Stimulated activated CD8-positive, alpha-beta memory T cell treated with anti-CD3 and anti-CD28 coated beads, Interleukin-4, amount 100 ng/mL, for 4 hours (primary cell): ENCODE measurements around the gene ACIN1.

Experiments used
- DNase-seq, 2 donors: peaks; one replicate each; pipeline ENCODE4 v3.0.0-alpha.2; 2020; ENCODE audit warnings: low read depth in 2 of 2, low spot score in 1 of 2

The ACIN1 gene

GRCh38 chr14:23044840-23045239, 50.1 kb downstream of the ACIN1 start:
- DNase-seq = no peak

- no peak for DNase-seq
These were observed 51.2 kb downstream of the ACIN1 start for GRCh38 chr14:23043754-23044153.

DNA sequence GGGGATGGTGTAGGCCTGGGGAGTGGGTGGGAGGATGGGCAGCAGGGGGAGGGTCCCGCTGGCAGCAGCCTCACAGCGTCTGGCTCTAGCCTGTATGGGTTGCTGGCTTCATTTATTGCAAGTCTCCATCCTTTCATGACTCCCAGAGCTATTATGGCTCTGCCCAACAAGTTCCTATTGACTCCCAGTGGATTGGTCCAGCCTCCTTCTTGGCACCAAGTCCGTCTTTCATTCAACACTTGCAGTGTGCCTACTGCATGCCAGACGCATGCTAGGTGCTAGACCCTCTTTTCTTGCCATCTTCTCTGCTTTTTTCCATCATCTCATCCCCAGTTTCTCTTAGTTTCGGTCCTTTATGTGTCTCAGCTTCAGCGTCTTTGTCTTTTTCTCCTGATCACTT, 51.8 kb downstream of the ACIN1 start:
- no peak for DNase-seq

GRCh38 chr14:23042162-23042965, 52.6 kb downstream of the ACIN1 start, which contains the start of gene PSMB11:
TSS of gene PSMB11 (plus strand) at chr14:23042212. CDS start at chr14:23042226, 14 bp downstream.
- no peak for DNase-seq

- no peak for DNase-seq
These were observed 53.2 kb downstream of the ACIN1 start for GRCh38 chr14:23041729-23042128.

- DNase-seq = no peak
These were observed 54.8 kb downstream of the ACIN1 start for GRCh38 chr14:23040100-23040499.

DNA sequence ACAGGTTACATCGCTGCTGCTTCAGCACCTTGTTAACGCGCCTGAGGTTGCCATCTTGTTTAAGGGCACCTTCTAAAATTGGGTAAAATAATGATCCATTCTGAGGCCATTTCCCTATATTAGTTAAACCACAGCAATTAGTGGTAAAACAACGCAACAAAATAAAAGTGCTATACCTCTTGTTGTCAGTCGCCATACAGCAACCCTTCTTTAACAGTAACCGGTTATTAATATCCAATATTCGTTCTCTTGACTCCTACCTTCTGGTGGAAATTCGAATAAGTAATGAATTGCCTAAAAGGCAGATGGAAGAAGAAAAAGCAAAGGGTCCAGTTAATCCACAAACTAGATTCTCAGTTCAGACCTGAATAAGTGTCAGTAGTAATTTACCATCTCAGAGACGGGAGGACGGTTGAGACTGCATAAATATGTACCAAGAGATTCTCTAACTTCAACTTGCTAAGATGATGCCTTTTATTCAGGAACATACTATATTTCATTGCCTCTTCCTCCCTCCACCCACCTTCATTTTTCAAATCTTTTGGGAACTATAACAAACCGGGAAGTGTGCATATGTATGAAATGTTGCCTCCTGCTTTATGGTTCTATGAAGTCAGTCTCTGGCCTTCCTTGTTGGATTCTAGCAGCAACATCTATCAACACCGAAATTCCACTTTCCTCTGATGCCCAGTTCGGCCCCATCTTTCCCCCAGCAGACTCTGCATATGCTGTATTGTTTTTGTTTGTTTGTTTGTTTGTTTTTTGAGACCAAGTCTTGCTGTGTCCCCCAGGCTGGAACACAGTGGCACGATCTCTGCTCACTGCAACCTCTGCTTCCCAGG, 59.4 kb downstream of the ACIN1 start:
- no peak for DNase-seq

DNA sequence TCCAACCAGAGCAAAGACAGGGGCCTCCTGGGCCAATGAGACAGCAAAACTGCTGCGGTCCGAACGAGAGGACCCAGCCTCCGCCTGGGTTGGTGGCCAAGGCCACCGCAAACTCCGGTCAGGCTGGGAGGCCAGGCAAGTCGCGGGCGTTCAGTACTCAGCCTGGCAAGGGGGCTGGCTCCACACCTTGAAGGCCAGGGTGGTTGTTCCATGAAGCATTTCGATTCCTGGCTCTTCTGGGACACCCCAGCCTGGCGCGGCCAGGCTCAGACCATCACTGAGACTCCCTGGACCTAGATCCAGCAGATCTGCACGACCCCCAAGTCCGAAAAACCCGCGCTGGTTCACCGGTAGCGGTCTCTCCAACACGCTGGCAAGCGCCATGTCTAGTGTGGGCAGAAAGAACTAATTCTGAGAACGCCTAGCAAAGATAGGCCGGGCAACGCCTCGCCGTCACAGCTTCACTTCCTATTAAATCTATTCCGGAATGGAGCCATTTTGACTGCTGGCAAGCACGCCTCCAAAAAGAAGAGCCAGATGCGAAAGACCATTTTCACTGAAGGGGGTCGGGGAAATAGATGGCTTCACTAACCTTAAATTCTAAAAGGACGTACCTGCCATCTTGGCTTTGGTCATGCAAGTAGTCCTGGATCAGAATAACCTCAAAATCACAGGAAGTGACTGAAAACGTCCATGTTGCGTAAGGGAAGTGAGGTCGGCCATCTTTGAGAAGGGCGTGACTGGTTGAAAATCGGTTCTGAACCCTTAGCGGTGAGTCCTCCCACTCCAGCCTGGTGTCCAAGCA, 60.2 kb downstream of the ACIN1 start, which contains the start of gene PSMB5:
PSMB5 (minus strand) TSS at position 403 of the 805 bp plus-strand sequence; CDS start at position 384, 19 bp downstream.
- DNase-seq = peak; percentile 72 to 78

GRCh38 chr14:23033801-23034497, 61.0 kb downstream of the ACIN1 start:
- no peak for DNase-seq

DNA sequence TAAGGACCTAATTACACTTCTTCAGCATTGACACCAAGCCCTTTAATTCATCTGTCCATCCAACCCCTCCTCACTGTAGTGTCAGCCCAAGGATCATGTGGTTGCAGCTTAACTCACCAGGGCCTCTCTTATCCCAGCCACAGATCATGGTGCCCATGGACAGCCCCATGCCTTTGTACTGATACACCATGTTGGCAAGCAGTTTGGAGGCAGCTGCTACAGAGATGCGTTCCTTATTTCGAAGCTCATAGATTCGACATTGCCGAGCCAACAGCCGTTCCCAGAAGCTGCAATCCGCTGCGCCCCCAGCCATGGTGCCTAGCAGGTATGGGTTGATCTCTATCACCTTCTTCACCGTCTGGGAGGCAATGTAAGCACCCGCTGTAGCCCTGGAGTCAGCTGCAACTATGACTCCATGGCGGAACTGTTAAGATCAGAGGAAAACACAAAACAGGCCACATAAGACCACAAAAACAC, 61.6 kb downstream of the ACIN1 start:
- DNase-seq = no peak

DNA sequence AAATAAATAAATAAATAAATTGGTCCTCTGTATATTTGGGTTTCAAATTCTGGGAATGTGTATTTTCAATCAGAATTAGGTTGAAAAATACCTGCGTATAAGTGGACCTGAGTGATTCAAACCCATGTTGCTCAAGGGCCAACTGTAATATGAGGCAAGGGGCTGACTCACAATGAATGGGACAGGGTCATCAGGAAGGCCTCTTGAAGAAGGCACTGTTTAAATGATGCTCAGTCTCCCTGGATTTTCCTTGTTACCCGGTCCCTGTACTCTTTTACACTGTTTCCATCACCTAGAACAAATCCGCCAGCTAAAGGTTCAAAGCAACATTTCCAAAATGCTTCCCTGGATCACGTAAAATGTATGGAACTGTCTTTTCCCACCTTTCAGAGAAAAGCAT, 64.0 kb downstream of the ACIN1 start:
- DNase-seq = no peak

- DNase-seq = no peak
These were observed 66.1 kb downstream of the ACIN1 start for GRCh38 chr14:23028799-23029198.

- no peak for DNase-seq
These were observed 69.7 kb downstream of the ACIN1 start for GRCh38 chr14:23025151-23025814.

DNA sequence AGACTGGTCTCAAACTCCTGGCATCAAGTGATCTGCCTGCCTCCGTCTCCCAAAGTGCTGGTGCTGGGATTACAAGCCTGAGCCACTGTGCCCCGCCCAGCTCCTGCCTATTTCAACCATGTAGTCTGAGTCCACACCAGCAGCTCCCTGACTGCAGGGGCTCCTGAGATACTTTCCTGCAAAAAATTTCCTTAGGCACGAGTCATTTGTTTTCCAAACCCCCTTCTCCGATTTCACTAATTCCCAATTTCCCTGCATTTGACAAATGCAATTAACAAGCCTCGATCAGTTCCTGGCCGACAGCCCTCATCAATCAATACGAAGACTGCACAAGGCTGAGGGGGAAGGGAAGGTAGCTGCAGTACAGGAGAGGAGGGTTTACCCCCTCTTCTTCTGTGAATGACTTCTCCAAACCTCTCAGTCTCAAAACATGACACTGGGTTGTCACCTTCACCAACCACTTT, 70.3 kb downstream of the ACIN1 start:
- DNase-seq = no peak

DNA sequence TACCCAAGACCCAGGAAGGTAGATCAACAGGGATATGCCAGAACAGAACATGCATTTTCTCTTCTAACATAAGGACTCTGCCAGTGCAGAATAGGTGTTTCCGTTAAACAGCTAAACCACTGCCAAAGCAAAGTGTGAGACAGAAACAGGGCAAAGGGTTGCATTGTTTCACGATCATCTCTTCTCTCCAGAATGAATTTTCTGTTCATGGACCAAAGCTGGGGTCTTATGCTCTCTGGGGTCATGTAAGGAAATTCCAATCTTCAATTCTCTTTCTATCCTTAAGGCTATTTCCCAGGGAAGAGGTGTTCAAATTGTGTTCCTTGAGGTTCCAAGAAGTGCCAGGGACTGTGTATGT, 71.2 kb downstream of the ACIN1 start:
- DNase-seq = no peak

DNA sequence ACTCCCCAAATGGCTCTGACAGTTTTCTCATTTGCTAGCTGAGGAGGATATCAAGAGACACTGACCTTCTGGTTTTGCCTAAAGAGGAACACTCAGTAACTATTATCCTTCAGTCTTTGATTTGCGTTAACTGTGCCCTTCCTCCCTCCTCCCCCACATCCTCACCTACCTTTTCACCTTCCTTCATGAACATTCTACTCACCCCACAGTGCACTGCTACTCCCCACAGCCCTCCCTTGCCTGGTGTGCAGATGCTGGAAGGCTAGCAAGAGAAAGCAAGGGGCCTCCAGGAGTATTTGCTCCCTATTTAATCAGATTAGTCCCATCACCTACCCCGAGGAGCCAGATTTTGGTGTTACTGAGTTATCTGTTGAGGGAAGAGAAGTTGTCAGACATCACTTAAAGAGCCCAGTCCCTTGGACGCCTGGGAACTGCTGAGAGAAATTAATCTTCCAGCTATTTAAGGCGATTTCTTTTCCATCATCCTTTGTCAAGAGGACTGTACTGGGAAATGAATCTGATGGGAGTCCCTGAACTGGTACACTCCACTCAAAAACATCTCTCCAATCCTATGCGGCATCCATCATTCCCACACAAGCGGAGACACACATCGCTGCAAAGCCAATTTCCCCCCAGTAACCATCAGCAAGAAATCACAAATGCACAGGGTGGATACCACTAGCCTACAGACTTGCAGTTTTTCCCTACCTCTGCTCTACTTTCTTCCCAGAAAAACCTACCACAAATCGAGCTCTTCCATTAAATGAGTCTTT, 71.7 kb downstream of the ACIN1 start:
- DNase-seq = no peak

DNA sequence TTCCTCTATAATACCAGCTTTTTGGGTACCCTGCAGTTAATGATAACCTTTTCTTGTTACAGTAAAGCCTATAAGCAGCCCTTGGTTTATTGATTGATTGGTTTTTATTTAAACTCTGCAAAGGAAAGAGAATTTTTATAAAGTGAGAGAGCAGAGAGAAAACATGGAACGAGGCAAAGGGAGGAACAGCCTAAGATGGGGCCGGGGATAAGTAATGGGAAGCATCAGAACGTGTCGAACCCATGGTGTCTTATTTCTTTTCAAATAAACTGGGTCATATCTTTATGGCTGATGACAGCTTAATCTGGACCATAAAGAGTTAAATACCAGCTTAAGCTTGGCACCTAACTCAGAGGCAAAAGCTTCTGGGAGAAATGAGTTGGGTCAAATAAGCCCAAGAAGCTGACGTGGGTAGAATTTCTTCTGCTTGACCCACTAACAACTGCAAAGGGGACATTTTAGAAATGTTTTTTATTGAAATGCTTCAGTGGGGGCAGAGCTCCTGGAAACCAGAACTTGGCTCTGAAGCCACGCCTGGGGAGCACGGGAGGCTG, 73.0 kb downstream of the ACIN1 start:
- no peak for DNase-seq

- DNase-seq = no peak
These were observed 73.5 kb downstream of the ACIN1 start for GRCh38 chr14:23021434-23021833.
